HG03442 (cell line): ENCODE measurements around the gene ADAMTS12.

Experiments used
- ATAC-seq: cut with Tn5 transposase; IDR thresholded peaks from one replicate; pipeline ENCODE4 v1.9.1; 2021; ENCODE audit warnings: mild to moderate bottlenecking, moderate library complexity; ENCODE audit not compliant: unreplicated experiment

The ADAMTS12 gene

DNA sequence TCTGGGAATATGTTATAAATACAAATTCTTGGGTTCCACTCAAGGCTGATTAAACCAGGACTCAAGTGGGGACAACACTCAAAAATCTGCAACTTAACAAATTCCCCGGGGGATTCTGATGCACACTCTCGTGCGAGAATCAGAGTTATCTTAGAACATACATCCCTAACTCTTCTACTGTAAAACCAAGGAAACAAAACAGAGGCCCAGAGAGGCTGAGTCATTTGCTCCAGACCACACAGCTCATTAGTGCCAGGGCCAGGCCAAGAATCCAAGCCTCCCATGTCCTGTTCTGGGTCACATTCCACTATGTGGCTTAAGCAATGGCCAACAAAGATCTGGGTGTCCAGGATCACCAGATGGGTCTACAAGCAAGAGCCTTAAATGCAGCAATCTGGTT is 166.0 kb downstream of the ADAMTS12 start:
- ATAC-seq = no peak

DNA sequence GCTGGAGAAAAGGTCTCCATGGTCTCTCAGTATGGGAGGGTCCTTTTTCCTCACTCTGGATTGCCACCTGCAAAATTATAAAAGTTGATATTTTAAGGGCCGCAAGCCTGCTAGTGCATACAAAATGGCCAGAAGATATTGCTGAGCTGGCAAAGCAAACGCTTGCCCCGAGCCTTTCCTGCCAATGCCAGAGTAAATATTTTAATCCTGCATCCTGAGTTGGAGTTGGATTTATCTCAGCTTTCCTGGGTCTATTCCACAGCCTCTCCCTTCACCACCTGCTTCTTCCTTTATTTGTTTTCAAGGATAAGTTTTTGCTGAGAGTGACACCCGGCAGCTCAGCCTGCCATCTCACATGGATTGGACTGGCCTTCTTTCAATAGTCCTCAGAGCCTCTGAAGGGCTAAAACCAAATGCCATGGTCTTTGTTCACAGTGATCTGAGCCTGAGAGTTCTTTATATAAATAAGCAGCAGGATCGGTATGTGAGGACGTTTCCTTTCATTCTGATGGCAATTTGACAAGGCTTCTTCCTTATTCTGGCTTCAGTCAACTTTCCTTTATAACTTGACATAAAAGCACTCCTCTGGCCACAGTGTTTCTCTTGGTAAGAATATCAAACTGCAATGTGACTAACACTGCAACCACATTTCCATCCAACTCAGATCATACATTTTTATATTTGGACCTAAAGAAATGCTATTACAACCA is 170.1 kb downstream of the ADAMTS12 start:
- no peak for ATAC-seq

GRCh38 chr5:33720176-33720575 is 171.6 kb downstream of the ADAMTS12 start:
- no peak for ATAC-seq

- no peak for ATAC-seq
Observed at GRCh38 chr5:33719769-33720168, 172.0 kb downstream of the ADAMTS12 start.

DNA sequence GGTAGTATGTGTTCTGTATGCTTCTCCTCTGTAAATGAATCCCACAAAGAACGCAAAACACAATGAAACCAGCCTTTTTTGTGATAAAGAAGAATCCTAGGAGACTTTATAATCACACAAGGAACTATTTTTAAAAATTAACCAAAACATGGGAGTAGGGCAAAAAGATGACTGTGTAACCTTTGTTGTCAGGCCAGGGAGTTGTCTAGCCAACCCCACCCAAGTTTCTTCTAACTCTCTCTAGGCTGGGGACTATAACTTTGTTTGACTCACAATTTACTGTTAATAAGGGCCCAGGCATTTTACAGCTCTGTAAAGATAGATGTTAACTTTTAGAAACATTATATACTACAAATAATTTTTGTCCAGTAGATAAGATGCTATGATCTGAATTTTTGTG is 176.1 kb downstream of the ADAMTS12 start:
- ATAC-seq = no peak

DNA sequence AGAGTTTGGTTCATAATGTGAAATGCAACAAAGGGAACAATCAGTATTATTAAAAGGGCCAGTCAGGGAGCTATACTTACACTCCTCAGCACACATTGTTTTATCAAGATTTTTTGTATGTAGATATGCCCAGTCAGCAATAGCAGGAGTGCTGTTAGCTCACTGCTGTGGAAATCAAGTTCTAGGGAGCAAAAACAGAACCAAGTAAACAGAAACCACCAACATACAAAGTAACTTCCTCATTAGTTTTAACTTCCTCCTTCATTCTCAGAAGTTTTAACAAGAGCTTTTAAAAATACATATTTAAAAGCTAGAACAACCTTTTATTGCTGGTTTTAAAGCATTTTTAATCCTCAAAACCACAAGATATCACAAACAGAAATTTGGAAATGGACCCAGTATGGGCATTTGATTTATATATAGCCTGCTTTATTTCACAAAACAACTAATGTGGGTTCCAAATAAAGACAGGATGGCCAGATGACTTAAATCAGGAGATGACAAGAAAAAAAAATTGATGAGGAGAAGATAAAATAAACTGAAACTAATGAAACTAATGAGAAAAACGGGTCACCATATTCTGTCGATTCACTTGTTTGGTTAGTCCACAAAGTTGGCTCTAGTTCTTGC is 178.5 kb downstream of the ADAMTS12 start:
- peak; percentile 81 for ATAC-seq

DNA sequence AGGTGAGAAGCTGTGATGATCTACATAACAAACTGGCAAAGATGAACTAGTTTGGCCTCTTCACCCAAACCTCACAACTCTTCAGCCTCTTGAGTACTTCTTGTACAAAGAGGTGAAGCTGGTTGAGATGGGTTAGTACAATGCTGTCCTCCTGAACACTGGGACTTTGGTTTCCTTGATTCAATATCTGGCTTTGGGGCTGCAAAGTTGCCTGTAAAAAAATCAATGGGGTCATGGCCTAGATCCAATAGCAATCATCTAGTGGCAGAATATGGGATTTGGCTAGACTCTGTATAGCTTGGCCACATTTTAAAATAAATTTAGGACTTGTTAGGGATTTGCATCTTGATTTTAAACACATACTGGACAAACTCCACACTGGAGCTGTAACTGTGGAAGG is 179.1 kb downstream of the ADAMTS12 start:
- ATAC-seq = no peak

DNA sequence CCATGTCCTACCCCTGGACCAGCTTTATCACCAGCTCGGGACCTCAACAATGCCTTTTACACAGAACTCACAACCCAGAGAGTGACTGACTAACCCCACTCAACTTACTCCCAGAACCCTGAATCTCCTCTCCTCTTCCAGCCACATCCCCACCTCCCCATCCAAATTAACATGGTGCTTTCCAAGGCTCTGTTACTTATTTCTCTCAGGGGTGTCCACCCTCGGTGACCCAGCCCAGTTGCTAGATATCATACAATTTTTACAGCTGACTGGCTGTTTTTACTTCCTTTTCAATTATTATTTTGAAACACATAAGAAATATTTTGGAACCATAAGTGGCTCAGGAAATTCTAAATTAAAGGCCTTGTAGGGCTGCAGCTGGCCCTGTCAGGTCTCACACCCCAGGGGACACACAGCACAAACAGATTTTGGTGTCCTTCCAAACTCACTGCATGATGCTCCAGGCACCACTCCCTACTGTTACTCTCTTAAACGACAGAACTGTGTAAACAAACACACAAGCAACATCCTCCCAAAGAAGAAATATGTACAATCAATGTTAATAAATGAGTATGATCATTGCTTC is 180.6 kb downstream of the ADAMTS12 start:
- no peak for ATAC-seq

DNA sequence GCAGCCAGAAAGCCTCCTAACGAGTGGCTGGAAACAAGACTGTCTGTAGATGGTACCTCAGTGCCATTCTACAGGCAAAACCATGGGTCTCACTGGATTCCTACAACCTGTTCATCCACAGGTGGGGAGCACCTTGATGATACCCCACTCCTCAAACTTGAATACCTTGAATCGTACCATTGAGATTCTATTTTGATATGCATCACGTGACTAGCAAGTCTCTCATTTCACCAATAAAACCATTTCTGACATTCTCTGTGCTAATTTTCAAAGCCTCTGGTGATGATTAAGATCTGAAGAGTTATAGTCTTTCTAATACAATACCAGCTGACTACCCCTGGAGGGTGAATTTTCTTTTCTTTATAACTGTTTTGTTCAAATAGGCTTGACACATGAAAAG is 188.9 kb downstream of the ADAMTS12 start:
- ATAC-seq = no peak

DNA sequence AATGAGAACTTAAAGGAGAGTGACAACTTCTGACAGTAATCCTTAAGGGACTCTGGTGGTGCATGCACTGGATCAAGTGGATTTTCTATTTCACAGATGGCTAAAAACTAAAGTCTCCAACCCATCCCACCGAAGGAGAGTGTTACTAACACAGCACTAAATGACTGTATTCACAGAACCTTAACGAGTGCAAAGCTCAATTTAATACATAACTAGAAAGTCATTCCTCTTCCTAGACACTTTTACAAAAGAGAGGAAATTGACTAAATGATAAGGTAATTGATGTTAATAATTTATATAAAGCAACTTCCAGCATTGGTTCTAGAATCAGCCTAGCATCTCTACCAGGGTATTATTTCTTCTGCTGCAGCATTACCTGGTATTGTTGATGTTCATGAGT is 189.8 kb downstream of the ADAMTS12 start:
- ATAC-seq = no peak

- ATAC-seq = no peak
Observed at GRCh38 chr5:33701251-33701650, 190.5 kb downstream of the ADAMTS12 start.

GRCh38 chr5:33696411-33696810 is 195.4 kb downstream of the ADAMTS12 start:
- no peak for ATAC-seq

- no peak for ATAC-seq
Observed at GRCh38 chr5:33692980-33693379, 198.8 kb downstream of the ADAMTS12 start.

DNA sequence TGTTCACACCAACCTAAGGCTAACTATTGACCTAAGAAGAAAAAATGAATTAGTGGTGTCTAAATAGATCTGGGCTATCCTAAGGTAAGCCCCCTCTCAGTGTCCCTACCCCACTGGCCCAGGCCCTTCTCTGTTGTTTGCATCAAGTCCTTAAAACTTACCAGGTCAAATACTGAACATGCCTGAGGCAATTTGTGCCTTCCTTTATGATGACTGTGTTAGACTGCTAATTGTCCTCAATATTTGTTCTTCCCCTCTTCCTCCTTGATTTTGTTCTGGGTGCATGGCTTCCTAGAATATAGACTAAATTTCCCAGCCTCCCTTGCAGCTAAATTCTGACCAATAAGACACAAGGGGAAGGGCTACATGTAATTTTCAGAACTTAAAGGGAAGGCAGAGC is 199.9 kb downstream of the ADAMTS12 start:
- ATAC-seq = no peak

DNA sequence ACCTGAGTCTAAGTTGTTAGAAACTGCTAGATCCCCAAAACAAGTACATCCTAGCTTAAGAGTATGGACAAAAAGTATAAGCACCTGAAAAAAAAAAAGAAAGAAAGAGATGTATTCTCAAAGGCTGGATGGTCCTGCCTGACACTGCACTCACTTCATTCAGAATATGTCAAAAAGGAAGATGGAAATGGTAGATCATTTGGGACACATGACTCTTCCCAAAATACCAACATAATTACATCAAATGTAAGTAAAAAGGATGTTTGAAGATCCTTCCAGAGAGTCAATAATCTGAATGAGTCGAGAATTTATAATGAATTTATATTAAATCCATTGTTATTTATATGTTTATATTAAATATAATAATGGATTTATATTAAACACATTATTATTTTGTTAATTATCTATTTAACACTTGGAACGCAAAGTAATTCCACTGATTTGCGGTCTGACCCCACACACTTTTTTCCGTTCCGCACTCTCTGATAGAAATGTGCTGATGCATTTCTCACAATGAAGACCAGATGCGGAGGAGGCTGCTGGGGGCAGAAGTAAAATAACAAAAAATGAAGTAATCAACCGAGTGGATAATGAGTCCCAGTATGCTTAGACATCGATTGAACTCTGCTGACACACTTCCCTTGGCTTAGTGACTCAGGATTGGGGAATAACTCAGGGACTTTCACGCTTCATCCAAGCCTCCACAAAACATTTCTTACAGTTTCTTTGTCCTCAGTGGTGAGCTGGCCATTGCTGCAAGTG is 201.2 kb downstream of the ADAMTS12 start:
- ATAC-seq = no peak

- no peak for ATAC-seq
Observed at GRCh38 chr5:33688526-33688925, 203.3 kb downstream of the ADAMTS12 start.

- ATAC-seq = no peak
Observed at GRCh38 chr5:33688066-33688465, 203.7 kb downstream of the ADAMTS12 start.

- no peak for ATAC-seq
Observed at GRCh38 chr5:33685873-33686755, 205.7 kb downstream of the ADAMTS12 start.

GRCh38 chr5:33684496-33685159 is 207.2 kb downstream of the ADAMTS12 start:
- ATAC-seq = no peak

GRCh38 chr5:33679791-33680190 is 212.0 kb downstream of the ADAMTS12 start:
- ATAC-seq = no peak
